ENCODE data around the gene WDR82. TPM values are rescaled to one million over a fixed set of nuclear protein-coding genes. Genes with fewer than 3 reads are reported as not detected.

The WDR82 gene
- total and polyA plus RNA-seq, 2 of the 8 experiments (the other 6 are each of a cell fraction or from before 2014, with no cell fraction given): 33.5 to 82.7 TPM

- H3K4me2 ChIP-seq (ENCODE audit: insufficient read depth in 1 of 2, low read depth in 2 of 2, low read length in 2 of 2): no peak overlapping the region
- no peaks in the 10 kb centered on the region for H3K79me1 ChIP-seq (ENCODE audit: low read depth, low read length)
- H4K5ac ChIP-seq (ENCODE audit: insufficient read length, low read depth, low read length): no peak overlapping the region
- DNase-seq (ENCODE audit: low read depth in 1 of 2, low spot score in 2 of 2) (no peak), FAIRE-seq (no peak)
- H3K27ac ChIP-seq (ENCODE audit: low read depth, low read length): no peak overlapping the region
- no peak overlapping the region for H3K56ac ChIP-seq (replicated peaks; ENCODE audit: insufficient read length, low read depth, low read length)
- no peak overlapping the region for H2BK120ac ChIP-seq (replicated peaks; ENCODE audit: low read depth, low read length)
- no peak overlapping the region for H3K4me3 ChIP-seq (ENCODE audit: extremely low read depth in 1 of 4, insufficient read depth in 2 of 4, low read depth in 3 of 4, low read length in 4 of 4)
- H3K23me2 ChIP-seq (ENCODE audit: low read depth, low read length): no peaks in the 10 kb centered on the region
- H3K4me1 ChIP-seq (replicated peaks in 1 of 4; ENCODE audit: control insufficient read depth in 3 of 4, insufficient read depth in 4 of 4, low read length in 3 of 4): no peaks in the 10 kb centered on the region
- no peaks in the 10 kb centered on the region for H3K9me3 ChIP-seq (ENCODE audit: insufficient read depth in 2 of 2, low read depth in 1 of 2, low read length in 1 of 2)
- no peak overlapping the region for H4K8ac ChIP-seq (ENCODE audit: extremely low read depth, insufficient read depth, low read length)
- H3K18ac ChIP-seq (ENCODE audit: extremely low read depth, low read length): no peak overlapping the region
- H3K14ac ChIP-seq (ENCODE audit: insufficient read length): no peak overlapping the region
- H3K23ac ChIP-seq (ENCODE audit: insufficient read length): no peak overlapping the region
- ChIA-PET POLR2A (ENCODE audit: partially characterized antibody) (interaction anchor here (0.5 to 1.2 kb wide), 3 partner anchors 35 to 217 kb away, joined by 3 read pairs; no protein-coding TSS in a partner anchor), CTCF (ENCODE audit: partially characterized antibody) (interaction anchor here (0.6 to 20.4 kb wide), 3 partner anchors 10 to 128 kb away, joined by 3 to 336 read pairs (median 52); partner anchors contain the start of gene TWF2)
- H2BK5ac ChIP-seq (ENCODE audit: low read depth, low read length): no peak overlapping the region
- no peak overlapping the region for H2AK5ac ChIP-seq (ENCODE audit: low read depth, low read length)
- H3K27me3 ChIP-seq (replicated peaks in 1 of 4; ENCODE audit: control insufficient read depth in 3 of 4, extremely low read depth in 1 of 4, insufficient read depth in 3 of 4, low read length in 3 of 4): no peaks in the 10 kb centered on the region
- no peak overlapping the region for H2BK15ac ChIP-seq (ENCODE audit: low read length)
- H2BK12ac ChIP-seq (ENCODE audit: low read depth, low read length): no peak overlapping the region
- H4K91ac ChIP-seq (replicated peaks; ENCODE audit: insufficient read length, low read length): no peak overlapping the region
- no peaks in the 10 kb centered on the region for H3K79me2 ChIP-seq (ENCODE audit: control insufficient read depth in 1 of 2, insufficient read depth in 2 of 2, low read length in 2 of 2)
- peaks cover 28 to 83% (median 70%) of the 10 kb centered on the region in 4 experiments for H3K36me3 ChIP-seq (ENCODE audit: control insufficient read depth in 2 of 4, insufficient read depth in 4 of 4, low read length in 3 of 4)
- H3K9ac ChIP-seq (replicated peaks in 1 of 4; ENCODE audit: extremely low read depth in 1 of 4, low read depth in 3 of 4, low read length in 3 of 4): no peak overlapping the region
- 95% methylated on average over 18 of the region's 18 CpGs; no CpG with 5 or more reads in 1 of the 2 experiments for WGBS, 2 experiments (ENCODE audit: extremely low coverage in 1 of 2, insufficient coverage in 1 of 2, insufficient read length in 1 of 2, insufficient replicate concordance in 2 of 2, low coverage in 1 of 2, low lambda C conversion rate in 2 of 2, missing lambda C conversion rate in 1 of 2)
- no peak overlapping the region for H3K4ac ChIP-seq (replicated peaks; ENCODE audit: insufficient read length, low read depth, low read length)
- H2AFZ ChIP-seq (ENCODE audit: low read length): no peak overlapping the region
- no peak overlapping the region for H2BK20ac ChIP-seq (ENCODE audit: low read length)
- peaks cover 0 to 8% of the 10 kb centered on the region in 2 experiments for H4K20me1 ChIP-seq (replicated peaks in 1 of 2; ENCODE audit: control insufficient read depth in 1 of 2, insufficient read depth in 2 of 2, low read length in 2 of 2)
- no peak for TF ChIP-seq MAFK (IDR thresholded peaks at IDR 0.05; ENCODE audit: low read depth, low read length)
- TF ChIP-seq YY1 (IDR thresholded peaks at IDR 0.05; ENCODE audit: low read depth, low read length): no peak
- TF ChIP-seq SIX5 (IDR thresholded peaks at IDR 0.05; ENCODE audit: low read depth, low read length): no peak
- TF ChIP-seq HDAC6 (IDR thresholded peaks at IDR 0.05; ENCODE audit: low read depth, low read length): no peak
- TF ChIP-seq CHD1 (IDR thresholded peaks at IDR 0.05; ENCODE audit: low read depth, low read length): no peak
- TF ChIP-seq BACH1 (IDR thresholded peaks at IDR 0.05; ENCODE audit: low read length): no peak
- TF ChIP-seq PHF8 (conservative IDR thresholded peaks at IDR 0.05; ENCODE audit: low read depth, low read length): no peak
- no peak for TF ChIP-seq NANOG (IDR thresholded peaks at IDR 0.05; ENCODE audit: insufficient read depth, low read depth, low read length, poor library complexity, severe bottlenecking)
- no peak for TF ChIP-seq POLR2A (IDR thresholded peaks at IDR 0.05; ENCODE audit: control extremely low read depth in 1 of 2, low read depth in 2 of 2, low read length in 2 of 2)
- TF ChIP-seq RAD21 (IDR thresholded peaks at IDR 0.05 in 1 of 2, conservative IDR thresholded peaks at IDR 0.05 in 1 of 2; ENCODE audit: low read depth in 2 of 2, low read length in 2 of 2): no peak
- no peak for TF ChIP-seq E2F6 (IDR thresholded peaks at IDR 0.05)
- TF ChIP-seq RNF2 (IDR thresholded peaks at IDR 0.05; ENCODE audit: borderline replicate concordance, low read depth, low read length, missing control alignments, poor library complexity, severe bottlenecking): no peak
Observed at GRCh38 chr3:52211268-52211891, 67.1 kb downstream of the WDR82 start.
